Stomach (tissue), 9 donors: ENCODE data around the gene STATH. TPM values are rescaled to one million over a fixed set of nuclear protein-coding genes. Genes with fewer than 3 reads are reported as not detected.

Experiments used
- DNase-seq, 2 donors: peaks; one replicate each; pipeline versions ENCODE4 v3.0.0 to v3.0.0-alpha.2; 2013 to 2019
- H3K27ac ChIP-seq, 5 donors: fragments of 200-600 bp in 4 of 5; sonication (generic) in 4 of 5; one replicate each; pipeline ENCODE4 v1.5.1; 2013 to 2019; ENCODE audit warnings: mild to moderate bottlenecking in 1 of 5, moderate library complexity in 1 of 5
- H3K27me3 ChIP-seq, 3 donors: fragments of 200-600 bp; sonication (generic); one replicate each; pipeline ENCODE4 v1.5.1; 2017 to 2019; ENCODE audit warnings: mixed run types in 1 of 3
- H3K36me3 ChIP-seq, 4 donors: fragments of 200-600 bp; sonication (generic); 1 replicate in 3 of 4; 2 replicates in 1 of 4; pipeline ENCODE4 v1.5.1; 2016 to 2019
- H3K4me1 ChIP-seq, 4 donors: fragments of 200-600 bp; sonication (generic); one replicate each; pipeline ENCODE4 v1.5.1; 2016 to 2019
- H3K4me3 ChIP-seq, 4 donors: fragments of 200-600 bp; sonication (generic) in 3 of 4; one replicate each; pipeline ENCODE4 v1.5.1; 2016 to 2019; ENCODE audit warnings: mild to moderate bottlenecking in 1 of 4
- H3K9me3 ChIP-seq, 4 donors: fragments of 200-600 bp; sonication (generic); one replicate each; pipeline ENCODE4 v1.5.1; 2016 to 2019
- EP300 ChIP-seq: sonication (generic); formaldehyde crosslinking; IDR thresholded peaks from one replicate; pipeline ENCODE4 v1.6.1; 2017; ENCODE audit warnings: antibody characterized with exemption
- POLR2A ChIP-seq, 4 donors: fragments of 450-650 bp; IDR thresholded peaks; one replicate each; pipeline ENCODE4 v1.6.1; 2016; ENCODE audit warnings: antibody characterized with exemption in 4 of 4, control low read depth in 2 of 4, mild to moderate bottlenecking in 1 of 4, moderate library complexity in 1 of 4
- POLR2AphosphoS5 ChIP-seq, 3 donors: sonication (generic); formaldehyde crosslinking; IDR thresholded peaks; one replicate each; pipeline ENCODE4 v1.6.1; 2016; ENCODE audit warnings: antibody characterized with exemption in 3 of 3
- WGBS, 5 donors: extraction: QIAGEN DNeasy Blood & Tissue Kit in 3 of 5; methylation state at CpG; one replicate each; pipeline versions ENCODE4 v1.1.5 to v1.1.7; 2013 to 2018; 5-methylcytosine and 5-hydroxymethylcytosine counted together
- intact Hi-C: fragments of 100-400 bp; cut with DNase I; formaldehyde crosslinking; loops from one replicate; pipeline ENCODE4 v1.15.1; 2023; ENCODE audit warnings: low total_unique reads
- polyA plus RNA-seq, 3 donors: library from polyadenylated mRNA; stranded (reverse); fragments of 200-250 nt; gene quantifications; one replicate each; pipeline ENCODE4 v1.2.3, GENCODE V29; 2013
- total RNA-seq, 5 donors: library from RNA; depleted of rRNA; stranded (reverse); fragments of >200 nt; gene quantifications; one replicate each; pipeline versions ENCODE4 v1.1.0 to v1.2.3, GENCODE V29; 2014 to 2016
- TF ChIP-seq, protein P1 (sequence below), 7 experiments: fragments of 450-650 bp in 4 of 7; fragments of 200-600 bp in 3 of 7; sonication (generic) in 3 of 7; IDR thresholded peaks; one replicate each; pipeline ENCODE4 v1.5.1; 2016 to 2019; ENCODE audit warnings: antibody characterized with exemption in 7 of 7, control low read depth in 2 of 7, mild to moderate bottlenecking in 1 of 7
- donor health status: healthy with polysubstance abuse.
- donor health status: Bipolar disorder and iron deficiency.
- donor health status: healthy.

The STATH gene
- total and polyA plus RNA-seq, 8 donors, result not detected

DNA sequence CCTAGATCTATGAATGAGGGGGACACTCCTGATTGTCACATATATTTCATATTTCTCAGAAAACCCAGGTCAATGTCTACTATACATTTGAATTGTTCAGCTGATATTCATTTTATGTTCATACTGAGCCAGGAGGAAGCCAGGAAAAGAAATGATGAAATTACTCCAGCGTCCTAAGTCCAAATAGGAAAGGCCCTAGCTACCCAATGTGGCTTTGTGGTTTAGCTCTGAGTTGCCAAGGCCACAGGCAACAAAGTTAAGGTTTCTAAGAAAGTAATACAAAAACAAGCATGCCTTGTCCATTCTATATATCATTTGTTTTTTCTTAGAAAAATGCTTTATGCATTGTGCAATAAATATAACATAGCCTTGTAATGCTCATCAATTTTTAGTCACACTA, 25.7 kb upstream of the STATH start:
- Histone ChIP-seq H3K27me3 (no peaks in the 10 kb centered on the region), H3K4me3 (no peak overlapping the region), H3K36me3 (no peaks in the 10 kb centered on the region), H3K27ac (no peak overlapping the region), H3K4me1 (no peaks in the 10 kb centered on the region), H3K9me3 (no peaks in the 10 kb centered on the region)
- TF ChIP-seq EP300, result no peak
- no peak for TF ChIP-seq POLR2A (IDR thresholded peaks at IDR 0.05)
- no peak for TF ChIP-seq POLR2AphosphoS5 (IDR thresholded peaks at IDR 0.05)
- TF ChIP-seq, protein P1, sequence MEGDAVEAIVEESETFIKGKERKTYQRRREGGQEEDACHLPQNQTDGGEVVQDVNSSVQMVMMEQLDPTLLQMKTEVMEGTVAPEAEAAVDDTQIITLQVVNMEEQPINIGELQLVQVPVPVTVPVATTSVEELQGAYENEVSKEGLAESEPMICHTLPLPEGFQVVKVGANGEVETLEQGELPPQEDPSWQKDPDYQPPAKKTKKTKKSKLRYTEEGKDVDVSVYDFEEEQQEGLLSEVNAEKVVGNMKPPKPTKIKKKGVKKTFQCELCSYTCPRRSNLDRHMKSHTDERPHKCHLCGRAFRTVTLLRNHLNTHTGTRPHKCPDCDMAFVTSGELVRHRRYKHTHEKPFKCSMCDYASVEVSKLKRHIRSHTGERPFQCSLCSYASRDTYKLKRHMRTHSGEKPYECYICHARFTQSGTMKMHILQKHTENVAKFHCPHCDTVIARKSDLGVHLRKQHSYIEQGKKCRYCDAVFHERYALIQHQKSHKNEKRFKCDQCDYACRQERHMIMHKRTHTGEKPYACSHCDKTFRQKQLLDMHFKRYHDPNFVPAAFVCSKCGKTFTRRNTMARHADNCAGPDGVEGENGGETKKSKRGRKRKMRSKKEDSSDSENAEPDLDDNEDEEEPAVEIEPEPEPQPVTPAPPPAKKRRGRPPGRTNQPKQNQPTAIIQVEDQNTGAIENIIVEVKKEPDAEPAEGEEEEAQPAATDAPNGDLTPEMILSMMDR (IDR thresholded peaks at IDR 0.05), result no peak
- intact Hi-C loops, result no loop called here
- no peak for DNase-seq
- 60 to 74% (median 66%) methylated on average over 1 of the region's 1 CpG for WGBS, 5 donors

DNA sequence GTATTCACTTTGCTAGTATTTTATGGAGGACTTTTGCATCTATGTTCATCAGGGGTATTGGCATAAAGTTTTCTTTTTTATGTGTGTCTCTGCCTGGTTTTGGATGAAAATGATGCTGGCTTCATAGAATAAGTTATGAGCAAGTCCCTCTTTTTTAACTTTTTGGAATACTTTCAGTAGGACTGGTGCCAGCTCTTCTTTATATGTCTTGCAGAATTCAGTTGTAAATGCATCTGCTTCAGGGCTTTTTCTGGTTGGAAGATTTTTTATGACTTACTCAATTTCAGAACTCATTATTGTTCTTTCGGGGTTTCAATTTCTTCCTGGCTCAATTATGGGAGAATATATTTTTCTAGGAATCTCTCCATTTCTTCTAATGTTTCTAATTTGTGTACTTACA, 21.1 kb upstream of the STATH start:
- Histone ChIP-seq H3K9me3 (no peaks in the 10 kb centered on the region), H3K4me3 (no peak overlapping the region), H3K27me3 (no peaks in the 10 kb centered on the region), H3K27ac (no peak overlapping the region), H3K4me1 (no peaks in the 10 kb centered on the region), H3K36me3 (no peaks in the 10 kb centered on the region)
- 85 to 96% (median 89%) methylated on average over 1 of the region's 1 CpG for WGBS, 5 donors
- intact Hi-C loops, result no loop called here
- TF ChIP-seq, protein P1 (IDR thresholded peaks at IDR 0.05), result no peak
- DNase-seq, result no peak

DNA sequence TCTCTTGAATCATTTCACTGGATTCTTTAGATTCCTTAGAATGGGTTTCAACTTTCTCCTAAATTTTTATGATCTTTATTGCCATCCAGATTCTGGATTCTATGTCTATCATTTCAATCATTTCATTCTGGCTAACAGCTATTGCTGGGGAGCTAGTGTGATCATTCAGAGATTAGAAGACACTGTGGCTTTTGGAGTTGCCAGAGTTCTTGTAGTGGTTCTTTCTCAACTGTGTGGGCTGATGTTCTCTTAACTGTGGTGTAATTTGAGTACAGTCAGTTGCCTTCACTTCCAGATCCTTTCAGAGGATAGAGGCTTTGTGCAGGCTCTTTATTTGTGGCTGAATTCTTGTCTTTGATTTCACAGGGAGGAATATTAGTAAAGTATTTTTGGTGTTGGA, 18.2 kb upstream of the STATH start:
- H3K9me3 ChIP-seq, result no peaks in the 10 kb centered on the region
- H3K4me3 ChIP-seq, result no peak overlapping the region
- TF ChIP-seq POLR2AphosphoS5 (IDR thresholded peaks at IDR 0.05), result no peak
- TF ChIP-seq, protein P1 (IDR thresholded peaks at IDR 0.05), result no peak
- no peak for TF ChIP-seq EP300
- TF ChIP-seq POLR2A (IDR thresholded peaks at IDR 0.05), result no peak
- no peak overlapping the region for H3K27ac ChIP-seq
- H3K4me1 ChIP-seq, result no peaks in the 10 kb centered on the region
- no peaks in the 10 kb centered on the region for H3K27me3 ChIP-seq
- no peak for DNase-seq
- intact Hi-C loops, result no loop called here
- no peaks in the 10 kb centered on the region for H3K36me3 ChIP-seq

DNA sequence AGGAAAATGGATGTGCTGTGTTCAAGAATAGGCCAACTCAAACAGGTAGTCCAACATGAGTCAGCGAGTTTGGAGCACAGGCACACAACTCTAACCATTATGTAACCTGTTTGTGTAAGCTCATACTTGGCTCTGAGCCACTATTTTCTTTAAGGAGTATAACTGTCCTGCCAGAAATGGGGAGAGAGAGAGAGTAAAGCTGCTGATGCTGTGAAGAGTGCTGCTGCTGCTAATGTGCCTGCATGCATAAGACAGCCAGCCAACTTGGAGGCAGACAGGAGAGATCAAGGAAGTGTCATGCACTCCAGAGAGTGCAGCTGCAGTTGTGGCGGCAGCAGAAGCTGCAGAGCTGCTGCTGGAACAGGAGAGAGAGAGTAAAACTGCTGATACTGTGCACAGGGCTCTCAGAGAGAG, 11.7 kb upstream of the STATH start:
- TF ChIP-seq EP300 (no peak), POLR2AphosphoS5 (IDR thresholded peaks at IDR 0.05) (no peak), POLR2A (IDR thresholded peaks at IDR 0.05) (no peak)
- TF ChIP-seq, protein P1 (IDR thresholded peaks at IDR 0.05), result no peak
- no peaks in the 10 kb centered on the region for H3K36me3 ChIP-seq
- no peaks in the 10 kb centered on the region for H3K9me3 ChIP-seq
- peak; percentile 32 to 66 for DNase-seq
- H3K27me3 ChIP-seq, result no peaks in the 10 kb centered on the region
- H3K27ac ChIP-seq, result no peak overlapping the region
- WGBS, 5 donors, result 16 to 41% (median 34%) methylated on average over 2 of the region's 2 CpGs
- no peak overlapping the region for H3K4me3 ChIP-seq
- H3K4me1 ChIP-seq, result peaks cover 0 to 11% (median 5%) of the 10 kb centered on the region in 4 donors
- intact Hi-C loops, result no loop called here
